Fibroblast of villous mesenchyme (primary cell): ENCODE data around the gene HOXA3. TPM values are rescaled to one million over a fixed set of nuclear protein-coding genes. Genes with fewer than 3 reads are reported as not detected.

Experiments
- DNase-seq: peaks from one replicate; pipeline ENCODE4 v3.0.0-alpha.2; 2010; ENCODE audit warnings: low read depth
- H3K4me3 ChIP-seq: 2 replicates; pipeline ENCODE4 v1.5.1; 2011; ENCODE audit warnings: low read depth, mild to moderate bottlenecking, low read length
- CTCF ChIP-seq: IDR thresholded peaks from 2 replicates; pipeline ENCODE4 v1.5.1; 2012; ENCODE audit warnings: low read depth, mild to moderate bottlenecking, low read length; ENCODE audit not compliant: insufficient read depth
- total RNA-seq: library from RNA; depleted of rRNA; stranded (reverse); fragments of >200 nt; gene quantifications from 2 replicates; pipeline ENCODE4 v1.2.3, GENCODE V29; 2012

HOXA3 gene
- total RNA-seq, 1 donor: 11.7 TPM

GRCh38 chr7:27123007-27123476 is 29.3 kb downstream of the HOXA3 start:
- no peak for DNase-seq
- no peak overlapping the region for H3K4me3 ChIP-seq
- TF ChIP-seq CTCF: no peak

DNA sequence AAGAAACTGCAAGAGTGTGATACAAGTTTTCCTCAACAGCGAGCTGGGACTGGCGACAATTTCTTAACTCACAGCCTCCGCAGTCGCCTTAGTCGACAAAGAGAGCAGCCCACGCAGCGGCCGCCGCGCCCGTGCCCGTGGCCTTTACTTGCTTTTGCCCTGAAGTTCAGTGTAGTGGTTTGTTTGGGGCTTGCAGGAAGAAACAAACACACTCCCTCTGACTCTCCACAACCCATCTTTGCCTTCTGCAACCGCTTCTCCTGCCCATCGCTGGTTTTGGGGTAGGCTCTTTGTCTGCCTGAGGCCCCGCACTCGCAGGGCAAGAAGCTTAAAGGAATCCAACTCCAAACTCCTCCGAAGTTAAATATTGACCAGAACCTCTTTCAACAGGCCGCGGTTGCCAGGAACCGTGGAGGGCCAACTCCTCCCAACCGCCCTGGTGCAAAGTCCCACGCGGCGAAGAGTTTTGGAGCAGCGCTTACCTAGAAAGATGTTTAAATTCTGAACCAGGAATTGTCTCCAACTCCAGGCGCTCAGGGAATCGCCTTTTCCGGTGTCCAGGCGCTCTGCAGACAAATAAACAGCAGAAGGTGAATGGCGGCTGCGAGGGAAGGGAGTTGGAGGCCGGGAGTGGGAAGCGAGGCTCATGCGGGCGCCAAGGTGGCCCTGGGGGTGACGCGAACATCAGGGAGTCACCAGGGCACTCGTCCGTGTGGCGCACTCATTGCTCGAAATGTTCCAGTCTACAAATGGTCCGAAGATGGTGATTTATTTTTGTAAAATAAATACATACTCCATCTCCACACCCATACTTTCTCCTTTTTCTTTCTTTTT is 30.1 kb downstream of the HOXA3 start:
- TF ChIP-seq CTCF: no peak
- no peak overlapping the region for H3K4me3 ChIP-seq
- no peak for DNase-seq

- no peak for TF ChIP-seq CTCF
- no peak for DNase-seq
- no peak overlapping the region for H3K4me3 ChIP-seq
Observed at GRCh38 chr7:27121684-27122076, 30.7 kb downstream of the HOXA3 start.

GRCh38 chr7:27119412-27119911 is 32.9 kb downstream of the HOXA3 start:
- no peak for TF ChIP-seq CTCF
- no peak overlapping the region for H3K4me3 ChIP-seq
- no peak for DNase-seq

- H3K4me3 ChIP-seq: no peak overlapping the region
- no peak for DNase-seq
- no peak for TF ChIP-seq CTCF
Observed at GRCh38 chr7:27118580-27118979, 33.8 kb downstream of the HOXA3 start.

DNA sequence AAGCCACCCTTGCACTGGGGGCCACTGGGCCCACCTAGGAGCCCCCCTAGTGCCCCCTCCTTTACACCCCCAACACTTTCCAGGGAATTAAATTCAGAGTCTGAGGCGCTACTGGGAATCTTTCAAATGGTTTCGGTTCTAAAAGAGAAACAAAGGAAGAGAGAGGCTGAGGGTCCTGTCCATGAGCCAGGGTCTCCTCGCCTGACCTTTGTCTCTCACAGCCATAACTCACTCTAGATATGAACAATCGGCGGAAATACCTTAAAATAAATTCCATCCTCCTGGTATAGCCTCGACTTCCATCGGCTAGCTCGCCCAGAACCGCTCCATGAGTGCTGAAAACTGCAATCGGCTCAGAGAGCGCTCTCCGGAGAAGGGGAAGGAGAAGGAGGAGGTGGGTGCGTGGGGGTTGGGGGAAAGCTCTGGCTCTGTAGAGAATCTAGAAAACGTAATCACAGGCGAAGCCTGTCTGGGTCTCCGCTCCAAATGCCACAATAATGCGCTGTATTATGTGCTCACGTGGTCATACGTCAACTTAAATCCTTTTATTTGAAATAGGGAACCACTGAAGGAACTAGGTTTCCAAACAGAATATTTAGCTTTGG is 34.4 kb downstream of the HOXA3 start:
- no peak for TF ChIP-seq CTCF
- no peak for DNase-seq
- no peak overlapping the region for H3K4me3 ChIP-seq
